Neutrophil (primary cell): Measurements from ENCODE around the gene SON.
A peak's percentile ranks its signal among the peaks of the same experiment; 100 is the strongest.

Experiments used
- H3K27ac ChIP-seq: fragments of 200-600 bp; sonication (generic); 2 replicates; pipeline ENCODE4 v1.5.1; 2016; ENCODE audit warnings: mild to moderate bottlenecking, moderate library complexity
- H3K27me3 ChIP-seq: fragments of 200-600 bp; sonication (generic); 2 replicates; pipeline ENCODE4 v1.6.0; 2016; ENCODE audit warnings: mild to moderate bottlenecking
- H3K36me3 ChIP-seq: fragments of 200-600 bp; sonication (generic); 2 replicates; pipeline ENCODE4 v1.5.1; 2017
- H3K4me1 ChIP-seq, 2 experiments: fragments of 200-600 bp in 1 of 2; sonication (generic) in 1 of 2; 1 replicate in 1 of 2; 2 replicates in 1 of 2; pipeline versions ENCODE4 v1.5.1 to v1.6.1; 2013 to 2016; ENCODE audit warnings: low read depth in 1 of 2, low read length in 1 of 2, mild to moderate bottlenecking in 1 of 2, moderate library complexity in 1 of 2; ENCODE audit not compliant: control insufficient read depth in 1 of 2, insufficient read depth in 1 of 2
- H3K4me3 ChIP-seq, 2 experiments: fragments of 200-600 bp in 1 of 2; sonication (generic) in 1 of 2; 1 replicate in 1 of 2; 2 replicates in 1 of 2; pipeline ENCODE4 v1.5.1; 2013 to 2016; ENCODE audit warnings: low read depth in 1 of 2, low read length in 1 of 2, mild to moderate bottlenecking in 1 of 2, moderate library complexity in 1 of 2
- H3K9me3 ChIP-seq: fragments of 200-600 bp; sonication (generic); 2 replicates; pipeline ENCODE4 v1.5.1; 2016
- TF ChIP-seq, protein P1 (sequence below): fragments of 200-600 bp; sonication (generic); IDR thresholded peaks from 2 replicates; pipeline ENCODE4 v1.5.1; 2016; ENCODE audit warnings: antibody characterized with exemption

The SON gene

DNA sequence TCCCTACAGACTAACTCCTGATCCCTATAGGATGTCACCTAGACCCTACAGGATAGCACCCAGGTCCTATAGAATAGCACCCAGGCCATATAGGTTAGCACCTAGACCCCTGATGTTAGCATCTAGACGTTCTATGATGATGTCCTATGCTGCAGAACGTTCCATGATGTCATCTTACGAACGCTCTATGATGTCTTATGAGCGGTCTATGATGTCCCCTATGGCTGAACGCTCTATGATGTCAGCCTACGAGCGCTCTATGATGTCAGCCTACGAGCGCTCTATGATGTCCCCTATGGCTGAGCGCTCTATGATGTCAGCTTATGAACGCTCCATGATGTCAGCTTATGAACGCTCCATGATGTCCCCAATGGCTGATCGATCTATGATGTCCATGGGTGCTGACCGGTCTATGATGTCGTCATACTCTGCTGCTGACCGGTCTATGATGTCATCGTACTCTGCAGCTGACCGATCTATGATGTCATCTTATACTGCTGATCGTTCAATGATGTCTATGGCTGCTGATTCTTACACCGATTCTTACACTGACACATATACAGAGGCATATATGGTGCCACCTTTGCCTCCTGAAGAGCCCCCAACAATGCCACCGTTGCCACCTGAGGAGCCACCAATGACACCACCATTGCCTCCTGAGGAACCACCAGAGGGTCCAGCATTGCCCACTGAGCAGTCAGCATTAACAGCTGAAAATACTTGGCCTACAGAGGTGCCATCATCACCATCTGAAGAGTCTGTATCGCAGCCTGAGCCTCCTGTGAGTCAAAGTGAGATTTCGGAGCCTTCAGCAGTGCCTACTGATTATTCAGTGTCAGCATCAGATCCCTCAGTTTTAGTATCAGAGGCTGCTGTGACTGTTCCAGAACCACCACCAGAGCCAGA is 9.5 kb downstream of the SON start:
- TF ChIP-seq, protein P1, sequence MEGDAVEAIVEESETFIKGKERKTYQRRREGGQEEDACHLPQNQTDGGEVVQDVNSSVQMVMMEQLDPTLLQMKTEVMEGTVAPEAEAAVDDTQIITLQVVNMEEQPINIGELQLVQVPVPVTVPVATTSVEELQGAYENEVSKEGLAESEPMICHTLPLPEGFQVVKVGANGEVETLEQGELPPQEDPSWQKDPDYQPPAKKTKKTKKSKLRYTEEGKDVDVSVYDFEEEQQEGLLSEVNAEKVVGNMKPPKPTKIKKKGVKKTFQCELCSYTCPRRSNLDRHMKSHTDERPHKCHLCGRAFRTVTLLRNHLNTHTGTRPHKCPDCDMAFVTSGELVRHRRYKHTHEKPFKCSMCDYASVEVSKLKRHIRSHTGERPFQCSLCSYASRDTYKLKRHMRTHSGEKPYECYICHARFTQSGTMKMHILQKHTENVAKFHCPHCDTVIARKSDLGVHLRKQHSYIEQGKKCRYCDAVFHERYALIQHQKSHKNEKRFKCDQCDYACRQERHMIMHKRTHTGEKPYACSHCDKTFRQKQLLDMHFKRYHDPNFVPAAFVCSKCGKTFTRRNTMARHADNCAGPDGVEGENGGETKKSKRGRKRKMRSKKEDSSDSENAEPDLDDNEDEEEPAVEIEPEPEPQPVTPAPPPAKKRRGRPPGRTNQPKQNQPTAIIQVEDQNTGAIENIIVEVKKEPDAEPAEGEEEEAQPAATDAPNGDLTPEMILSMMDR = no peak
- no peaks in the 10 kb centered on the region for H3K4me1 ChIP-seq
- H3K4me3 ChIP-seq = no peak overlapping the region
- H3K27ac ChIP-seq = peak overlapping the region; percentile 15
- peaks cover 93% of the 10 kb centered on the region for H3K36me3 ChIP-seq
- H3K9me3 ChIP-seq = no peaks in the 10 kb centered on the region
- no peaks in the 10 kb centered on the region for H3K27me3 ChIP-seq

DNA sequence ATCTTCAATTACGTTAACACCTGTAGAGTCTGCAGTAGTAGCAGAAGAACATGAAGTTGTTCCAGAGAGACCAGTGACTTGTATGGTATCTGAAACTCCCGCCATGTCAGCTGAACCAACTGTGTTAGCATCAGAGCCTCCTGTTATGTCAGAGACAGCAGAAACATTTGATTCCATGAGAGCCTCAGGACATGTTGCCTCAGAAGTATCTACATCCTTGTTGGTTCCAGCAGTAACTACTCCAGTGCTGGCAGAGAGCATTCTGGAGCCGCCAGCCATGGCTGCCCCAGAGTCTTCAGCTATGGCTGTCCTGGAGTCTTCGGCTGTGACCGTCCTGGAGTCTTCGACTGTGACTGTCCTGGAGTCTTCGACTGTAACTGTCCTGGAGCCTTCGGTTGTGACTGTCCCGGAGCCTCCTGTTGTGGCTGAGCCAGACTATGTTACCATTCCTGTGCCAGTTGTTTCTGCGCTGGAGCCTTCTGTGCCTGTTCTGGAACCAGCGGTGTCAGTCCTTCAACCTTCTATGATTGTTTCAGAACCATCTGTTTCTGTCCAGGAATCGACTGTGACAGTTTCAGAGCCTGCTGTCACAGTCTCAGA is 10.3 kb downstream of the SON start:
- TF ChIP-seq, protein P1 = no peak
- no peak overlapping the region for H3K4me3 ChIP-seq

DNA sequence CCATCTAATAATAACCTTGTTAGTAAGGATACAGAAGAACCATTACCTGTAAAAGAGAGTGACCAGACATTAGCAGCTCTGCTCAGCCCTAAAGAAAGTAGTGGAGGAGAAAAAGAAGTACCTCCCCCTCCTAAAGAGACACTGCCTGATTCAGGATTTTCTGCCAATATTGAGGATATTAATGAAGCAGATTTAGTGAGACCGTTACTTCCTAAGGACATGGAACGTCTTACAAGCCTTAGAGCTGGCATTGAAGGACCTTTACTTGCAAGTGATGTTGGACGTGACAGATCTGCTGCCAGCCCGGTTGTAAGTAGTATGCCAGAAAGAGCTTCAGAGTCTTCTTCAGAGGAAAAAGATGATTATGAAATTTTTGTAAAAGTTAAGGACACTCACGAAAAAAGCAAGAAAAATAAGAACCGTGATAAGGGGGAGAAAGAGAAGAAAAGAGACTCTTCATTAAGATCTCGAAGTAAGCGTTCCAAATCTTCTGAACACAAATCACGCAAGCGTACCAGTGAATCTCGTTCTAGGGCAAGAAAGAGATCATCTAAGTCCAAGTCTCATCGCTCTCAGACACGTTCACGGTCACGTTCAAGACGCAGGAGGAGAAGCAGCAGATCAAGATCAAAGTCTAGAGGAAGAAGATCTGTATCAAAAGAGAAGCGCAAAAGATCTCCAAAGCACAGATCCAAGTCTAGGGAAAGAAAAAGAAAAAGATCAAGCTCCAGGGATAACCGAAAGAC is 11.6 kb downstream of the SON start:
- H3K36me3 ChIP-seq = peaks cover 93% of the 10 kb centered on the region
- H3K27ac ChIP-seq = no peak overlapping the region
- H3K4me1 ChIP-seq = no peaks in the 10 kb centered on the region
- H3K27me3 ChIP-seq = no peaks in the 10 kb centered on the region
- no peaks in the 10 kb centered on the region for H3K9me3 ChIP-seq
- TF ChIP-seq, protein P1 = no peak
- H3K4me3 ChIP-seq = no peak overlapping the region

More for the DNA sequence above, 10.3 kb downstream of the SON start:
- H3K9me3 ChIP-seq = no peaks in the 10 kb centered on the region
- peaks cover 93% of the 10 kb centered on the region for H3K36me3 ChIP-seq
- H3K27ac ChIP-seq = peak overlapping the region; percentile 15
- no peaks in the 10 kb centered on the region for H3K4me1 ChIP-seq
- H3K27me3 ChIP-seq = no peaks in the 10 kb centered on the region

DNA sequence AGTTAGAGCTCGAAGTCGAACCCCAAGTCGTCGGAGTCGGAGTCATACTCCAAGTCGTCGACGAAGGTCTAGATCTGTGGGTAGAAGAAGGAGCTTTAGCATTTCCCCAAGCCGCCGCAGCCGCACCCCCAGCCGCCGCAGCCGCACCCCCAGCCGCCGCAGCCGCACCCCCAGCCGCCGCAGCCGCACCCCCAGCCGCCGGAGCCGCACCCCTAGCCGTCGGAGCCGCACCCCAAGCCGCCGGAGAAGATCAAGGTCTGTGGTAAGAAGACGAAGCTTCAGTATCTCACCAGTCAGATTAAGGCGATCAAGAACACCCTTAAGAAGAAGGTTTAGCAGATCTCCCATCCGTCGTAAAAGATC is 12.1 kb downstream of the SON start:
- H3K9me3 ChIP-seq = no peaks in the 10 kb centered on the region
- H3K27me3 ChIP-seq = no peaks in the 10 kb centered on the region
- H3K27ac ChIP-seq = no peak overlapping the region
- no peaks in the 10 kb centered on the region for H3K4me1 ChIP-seq
- no peak overlapping the region for H3K4me3 ChIP-seq
- TF ChIP-seq, protein P1 = no peak
- peaks cover 93% of the 10 kb centered on the region for H3K36me3 ChIP-seq

DNA sequence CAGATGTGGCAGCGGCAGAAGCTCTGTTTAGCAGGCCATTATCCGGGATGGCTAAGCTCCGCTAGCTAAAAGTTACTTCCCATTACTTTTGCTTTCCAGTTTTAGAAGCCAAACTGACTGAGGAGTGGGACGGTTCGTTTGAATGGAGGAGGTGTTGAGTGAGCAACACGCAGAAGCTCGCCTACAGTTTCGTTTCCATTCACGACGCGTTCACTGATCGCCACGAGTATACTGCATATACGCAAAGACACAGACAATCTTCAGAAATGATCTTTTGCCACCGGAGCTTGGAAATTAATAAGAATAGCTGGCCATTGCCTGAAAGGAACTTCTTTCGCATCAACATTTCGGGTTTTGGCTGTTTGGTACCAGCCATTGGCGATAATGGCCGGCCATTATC is 14.6 kb downstream of the SON start:
- no peak overlapping the region for H3K4me3 ChIP-seq
- peaks cover 93% of the 10 kb centered on the region for H3K36me3 ChIP-seq
- TF ChIP-seq, protein P1 = no peak
- H3K4me1 ChIP-seq = no peaks in the 10 kb centered on the region
- H3K27me3 ChIP-seq = no peaks in the 10 kb centered on the region
- H3K9me3 ChIP-seq = no peaks in the 10 kb centered on the region
- no peak overlapping the region for H3K27ac ChIP-seq
